ENCODE measurements around the gene ALMS1.
"Not testable (repeated sequence)": the region's sequence is repeated elsewhere in the genome, so short reads cannot be mapped to it uniquely, and the experiment has no call there.

ALMS1 gene

GRCh38 chr2:73494031-73494430 lies 108.4 kb downstream of the ALMS1 start:
- DNase-seq = no peak

DNA sequence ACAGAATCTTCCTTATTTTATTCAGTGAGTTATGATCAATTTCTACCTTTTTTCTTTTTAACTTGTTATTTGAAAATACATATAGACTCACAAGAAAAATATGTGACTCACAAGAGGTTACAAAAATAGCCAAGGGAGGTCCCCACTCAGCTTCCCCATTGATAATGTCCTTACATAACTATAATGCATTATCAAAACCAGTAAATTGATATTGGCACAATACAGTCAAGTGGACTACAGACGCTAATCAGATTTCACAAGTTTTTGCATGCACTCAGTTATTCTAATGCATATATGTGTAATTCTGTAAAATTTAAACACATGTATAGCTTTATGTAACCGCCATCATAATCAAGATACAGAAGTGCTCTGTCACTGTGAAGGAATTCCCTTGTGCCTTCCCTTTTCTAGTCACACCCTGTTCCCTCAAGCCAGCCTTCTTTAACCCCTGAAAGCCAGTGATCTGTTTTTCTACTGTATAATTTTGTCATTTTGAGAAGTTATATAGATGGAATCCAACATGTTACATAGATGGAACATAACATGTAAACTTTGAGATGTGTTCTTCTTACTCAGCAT lies 118.4 kb downstream of the ALMS1 start:
- DNase-seq = no peak

DNA sequence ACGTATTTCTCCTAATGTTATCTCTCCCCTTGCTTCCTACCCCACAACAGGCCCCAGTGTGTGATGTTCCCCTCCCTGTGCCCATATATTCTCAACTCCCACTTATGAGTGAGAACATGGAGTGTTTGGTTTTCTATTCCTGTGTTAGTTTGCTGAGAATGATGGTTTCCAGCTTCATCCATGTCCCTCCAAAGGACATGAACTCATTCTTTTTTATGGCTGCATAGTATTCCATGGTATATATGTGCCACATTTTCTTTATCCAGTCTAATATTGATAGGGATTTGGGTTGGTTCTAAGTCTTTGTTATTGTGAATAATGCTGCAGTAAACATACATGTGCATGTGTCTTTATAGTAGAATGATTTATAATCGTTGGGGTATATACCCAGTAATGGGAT lies 119.2 kb downstream of the ALMS1 start:
- DNase-seq = not testable (repeated sequence)

- not testable (repeated sequence) for DNase-seq
Measured at GRCh38 chr2:73510470-73510869, 124.8 kb downstream of the ALMS1 start.

DNA sequence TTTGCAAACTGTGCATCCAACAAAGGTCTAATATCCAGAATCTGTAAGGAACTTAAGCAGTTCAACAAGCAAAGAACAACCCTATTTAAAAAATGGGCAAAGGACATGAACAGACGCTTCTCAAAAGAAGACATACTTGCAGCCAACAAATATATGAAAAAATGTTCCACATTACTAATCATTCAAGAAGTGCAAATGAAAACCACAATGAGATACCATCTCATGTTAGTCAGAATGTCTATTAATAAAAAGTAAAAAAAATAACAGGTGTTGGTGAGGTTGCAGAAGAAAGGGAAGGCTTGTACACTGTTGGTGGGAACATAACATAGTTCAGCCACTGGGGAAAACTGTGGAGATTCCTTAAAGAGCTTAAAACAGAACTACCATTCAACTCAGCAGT lies 130.4 kb downstream of the ALMS1 start:
- no peak for DNase-seq

- DNase-seq = no peak
Measured at GRCh38 chr2:73528688-73529087, 143.1 kb downstream of the ALMS1 start.

DNA sequence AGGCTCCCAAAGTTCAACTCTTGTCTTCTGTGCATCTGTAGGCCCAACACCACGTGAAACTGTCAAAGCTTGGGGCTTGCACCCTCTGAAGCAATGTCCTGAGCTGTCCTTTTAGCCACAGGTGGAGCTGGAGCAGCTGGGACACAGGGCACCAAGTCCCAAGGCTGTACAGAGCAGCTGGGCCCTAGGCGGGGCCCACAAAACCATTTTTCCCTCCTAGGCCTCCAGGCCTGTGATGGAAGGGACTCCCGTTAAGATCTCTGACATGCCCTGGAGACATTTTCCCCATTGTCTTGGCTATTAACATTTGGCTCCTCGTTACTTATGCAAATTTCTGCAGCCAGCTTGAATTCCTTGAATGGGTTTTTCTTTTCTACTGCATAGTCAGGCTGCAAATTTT lies 145.1 kb downstream of the ALMS1 start:
- not testable (repeated sequence) for DNase-seq

- no peak for DNase-seq
Measured at GRCh38 chr2:73532381-73532780, 146.7 kb downstream of the ALMS1 start.

DNA sequence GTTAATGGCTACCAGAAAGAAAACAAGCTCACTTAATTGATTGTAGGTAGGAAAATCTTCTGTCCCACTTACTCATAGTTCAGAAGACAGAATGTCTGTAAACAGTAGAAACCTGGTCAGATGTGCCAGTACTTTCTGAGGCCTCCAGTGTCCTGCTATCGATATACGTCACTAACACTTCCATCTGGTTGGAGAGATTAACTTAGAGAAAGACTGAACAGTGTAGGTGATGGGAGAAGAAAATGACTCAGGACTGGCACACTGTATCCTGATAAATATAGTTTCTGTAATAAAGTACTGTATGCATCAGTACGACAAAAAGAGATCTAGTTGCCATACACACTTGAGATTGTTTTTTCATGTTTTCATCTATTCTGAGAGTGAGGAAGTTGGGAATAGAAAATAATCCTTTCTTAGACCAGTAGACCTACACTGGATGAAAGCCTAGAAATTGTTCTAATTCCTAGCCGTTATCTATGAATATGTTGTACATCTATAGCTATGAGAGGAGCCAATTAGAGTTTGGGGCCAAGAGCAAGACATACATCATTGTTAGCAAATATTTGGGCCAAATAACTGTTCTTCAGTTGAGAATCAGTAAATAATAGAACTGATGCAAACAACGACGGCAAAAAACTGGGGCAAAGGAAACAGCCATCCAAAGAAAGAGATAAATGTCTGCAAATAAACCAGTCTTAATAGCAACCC lies 150.7 kb downstream of the ALMS1 start:
- no peak for DNase-seq

- DNase-seq = not testable (repeated sequence)
Measured at GRCh38 chr2:73560875-73561274, 175.2 kb downstream of the ALMS1 start.

- DNase-seq = no peak
Measured at GRCh38 chr2:73561422-73561821, 175.8 kb downstream of the ALMS1 start.

- DNase-seq = no peak
Measured at GRCh38 chr2:73564986-73565385, 179.3 kb downstream of the ALMS1 start.

- DNase-seq = no peak
Measured at GRCh38 chr2:73566288-73566878, 180.7 kb downstream of the ALMS1 start.

DNA sequence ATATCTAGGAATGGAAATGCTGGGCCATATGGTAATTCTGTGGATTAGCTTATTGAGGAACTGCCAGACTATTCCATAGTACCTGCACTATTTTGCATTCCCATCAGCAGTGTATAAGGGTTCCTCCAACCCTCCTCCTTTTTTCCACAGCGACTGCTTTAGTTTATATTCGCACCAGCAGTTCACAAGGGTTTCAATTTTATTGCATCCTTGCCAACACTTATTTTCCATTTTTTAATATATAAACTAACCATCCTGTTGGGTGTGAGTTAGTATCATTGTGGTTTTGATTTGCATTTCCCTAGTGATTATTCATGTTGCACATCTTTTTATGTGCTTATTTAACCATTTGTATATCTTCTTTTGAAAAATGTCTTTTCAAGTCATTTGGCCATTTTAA lies 189.6 kb downstream of the ALMS1 start:
- no peak for DNase-seq

GRCh38 chr2:73582364-73582763 lies 196.7 kb downstream of the ALMS1 start:
- no peak for DNase-seq

- DNase-seq = no peak
Measured at GRCh38 chr2:73588177-73588576, 202.5 kb downstream of the ALMS1 start.

GRCh38 chr2:73593680-73594079 lies 208.0 kb downstream of the ALMS1 start:
- no peak for DNase-seq

- DNase-seq = no peak
Measured at GRCh38 chr2:73594251-73594650, 208.6 kb downstream of the ALMS1 start.

DNA sequence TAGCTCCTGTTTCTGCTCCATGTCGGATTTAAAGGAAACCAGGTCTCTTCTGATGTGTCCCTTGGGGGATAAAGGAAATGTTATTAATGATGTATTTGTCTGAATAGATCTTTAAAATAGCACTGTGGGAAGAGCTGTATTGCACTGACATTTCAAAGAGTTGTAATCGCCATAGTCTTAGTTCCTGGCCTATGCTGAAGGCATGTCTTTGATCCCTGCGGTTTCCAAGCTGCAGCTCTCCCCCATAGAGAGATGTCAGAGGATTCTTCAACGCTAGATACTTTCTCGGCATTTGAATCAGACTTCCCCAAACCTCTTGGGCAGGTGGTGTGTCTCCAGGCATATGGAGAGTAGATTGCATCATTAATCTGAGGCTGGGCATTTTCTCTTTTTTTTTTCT lies 216.1 kb downstream of the ALMS1 start:
- DNase-seq = no peak

DNA sequence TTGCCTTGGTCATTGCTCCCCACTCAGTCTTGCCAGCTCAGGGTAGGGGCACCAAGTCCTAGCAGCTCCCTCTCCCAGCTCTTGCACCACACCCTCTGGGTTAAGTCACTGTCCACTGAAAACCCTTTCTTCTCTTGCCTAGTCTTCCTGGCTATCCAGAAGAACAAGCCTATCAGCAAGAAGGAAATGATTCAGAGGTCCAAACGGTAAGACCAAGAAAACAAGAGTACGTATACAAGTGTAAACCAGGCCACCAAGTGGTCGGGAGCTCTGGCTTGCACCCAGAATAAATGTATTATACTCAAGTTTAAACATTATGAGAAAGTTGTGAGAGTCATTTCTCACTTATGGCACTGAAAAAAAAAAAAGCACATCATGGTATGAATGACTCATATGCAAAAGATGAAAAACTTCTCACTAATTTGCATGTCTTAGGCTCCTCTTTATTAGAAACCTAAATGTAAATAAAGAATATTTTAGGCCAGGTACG lies 217.5 kb downstream of the ALMS1 start:
- not testable (repeated sequence) for DNase-seq

- not testable (repeated sequence) for DNase-seq
Measured at GRCh38 chr2:73604589-73604988, 219.0 kb downstream of the ALMS1 start.

- DNase-seq = no peak
Measured at GRCh38 chr2:73610111-73610510, 224.5 kb downstream of the ALMS1 start.

DNA sequence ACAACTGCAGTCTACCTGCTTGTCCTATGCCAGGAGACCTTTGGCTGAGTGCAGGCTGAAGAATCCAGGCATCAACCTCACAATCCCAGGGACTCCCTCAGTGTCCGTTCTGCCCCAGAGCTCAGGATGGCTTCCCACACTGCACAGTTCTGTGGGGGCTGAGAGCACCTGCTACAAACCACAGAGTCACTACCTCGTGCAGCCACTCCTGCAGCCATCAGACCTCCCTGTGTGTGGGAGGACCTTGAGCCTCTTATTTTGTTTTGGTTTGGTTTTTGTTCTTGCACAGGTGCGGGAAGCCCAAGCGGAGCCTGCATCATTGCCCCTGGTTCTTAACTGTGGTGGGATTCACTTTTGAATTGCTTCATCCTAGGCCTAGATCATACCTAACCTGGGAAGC lies 225.6 kb downstream of the ALMS1 start:
- no peak for DNase-seq

DNA sequence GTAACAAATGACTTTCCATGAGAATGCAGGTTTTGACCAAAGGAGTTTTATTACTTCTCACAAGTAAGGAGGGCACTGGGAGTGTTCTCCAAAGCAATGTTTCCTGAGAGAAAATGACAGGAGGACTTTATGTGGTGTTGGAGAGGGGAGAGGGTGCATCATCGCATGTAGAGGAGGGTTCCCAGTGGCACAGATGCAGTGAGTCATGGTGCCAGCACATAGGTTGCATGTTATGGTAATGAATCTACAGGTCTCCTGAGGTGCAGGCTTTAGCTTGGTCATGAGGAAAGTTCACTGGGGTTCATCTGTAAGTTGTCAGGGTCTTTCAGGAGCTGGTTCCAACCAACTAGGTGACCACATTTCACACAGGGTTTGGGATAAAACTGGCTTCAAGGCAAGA lies 226.2 kb downstream of the ALMS1 start:
- DNase-seq = no peak

Measured in right kidney (tissue), 1 donor.